Liver (tissue), 9 donors: ENCODE results near the gene PLK4. TPM values are rescaled to one million over a fixed set of nuclear protein-coding genes. Genes with fewer than 3 reads are reported as not detected.

Experiments used
- DNase-seq: peaks from one replicate; pipeline ENCODE4 v3.0.0-alpha.2; 2017; ENCODE audit warnings: low spot score
- H3K27ac ChIP-seq, 2 donors: one replicate each; pipeline ENCODE4 v1.7.0; 2013; ENCODE audit warnings: inconsistent platforms in 2 of 2, low read length in 2 of 2, control low read depth in 1 of 2, low read depth in 1 of 2, mild to moderate bottlenecking in 1 of 2
- H3K27me3 ChIP-seq, 4 donors: one replicate each; pipeline versions ENCODE4 v1.6.1 to v1.7.0; 2013; ENCODE audit warnings: low read length in 3 of 4, inconsistent platforms in 1 of 4, mild to moderate bottlenecking in 1 of 4, moderate library complexity in 1 of 4; ENCODE audit not compliant: control insufficient read depth in 4 of 4, insufficient read depth in 4 of 4
- H3K36me3 ChIP-seq, 4 donors: one replicate each; pipeline versions ENCODE4 v1.6.1 to v1.7.0; 2013; ENCODE audit warnings: low read length in 3 of 4, mild to moderate bottlenecking in 3 of 4, low read depth in 1 of 4, moderate library complexity in 1 of 4; ENCODE audit not compliant: control insufficient read depth in 4 of 4, insufficient read depth in 3 of 4
- H3K4me1 ChIP-seq, 4 donors: one replicate each; pipeline versions ENCODE4 v1.6.1 to v1.7.0; 2013; ENCODE audit warnings: low read length in 3 of 4, mild to moderate bottlenecking in 3 of 4, moderate library complexity in 1 of 4; ENCODE audit not compliant: control insufficient read depth in 4 of 4, insufficient read depth in 4 of 4
- H3K4me3 ChIP-seq, 3 donors: one replicate each; pipeline versions ENCODE4 v1.6.1 to v1.7.0; 2013; ENCODE audit warnings: low read length in 3 of 3, control low read depth in 1 of 3, low read depth in 1 of 3, mild to moderate bottlenecking in 1 of 3
- H3K9ac ChIP-seq, 2 donors: one replicate each; pipeline ENCODE4 v1.7.0; 2013; ENCODE audit warnings: low read length in 2 of 2, mild to moderate bottlenecking in 2 of 2, moderate library complexity in 2 of 2, control low read depth in 1 of 2, low read depth in 1 of 2
- H3K9me3 ChIP-seq, 4 donors: one replicate each; pipeline versions ENCODE4 v1.6.1 to v1.7.0; 2013; ENCODE audit warnings: low read length in 3 of 4; ENCODE audit not compliant: control insufficient read depth in 4 of 4
- EGR1 ChIP-seq, 2 donors: IDR thresholded peaks; 2 replicates each; pipeline ENCODE4 v1.6.1; 2016 to 2018; ENCODE audit warnings: antibody characterized with exemption in 2 of 2, low read depth in 2 of 2
- FOXA1 ChIP-seq: IDR thresholded peaks from 2 replicates; pipeline ENCODE4 v1.6.1; 2016; ENCODE audit warnings: antibody characterized with exemption
- FOXA2 ChIP-seq: IDR thresholded peaks from 2 replicates; pipeline ENCODE4 v1.6.1; 2016; ENCODE audit warnings: antibody characterized with exemption
- GABPA ChIP-seq, 2 donors: IDR thresholded peaks in 1 of 2; conservative IDR thresholded peaks in 1 of 2; 2 replicates each; pipeline ENCODE4 v1.6.1; 2016; ENCODE audit warnings: antibody characterized with exemption in 2 of 2, mild to moderate bottlenecking in 1 of 2, moderate library complexity in 1 of 2
- HNF4A ChIP-seq, 2 donors: conservative IDR thresholded peaks; 2 replicates each; pipeline ENCODE4 v1.6.1; 2016; ENCODE audit warnings: antibody characterized with exemption in 2 of 2, mild to moderate bottlenecking in 2 of 2
- HNF4G ChIP-seq: IDR thresholded peaks from 2 replicates; pipeline ENCODE4 v1.6.1; 2016; ENCODE audit warnings: antibody characterized with exemption
- JUND ChIP-seq, 2 donors: IDR thresholded peaks; 2 replicates each; pipeline ENCODE4 v1.6.1; 2016; ENCODE audit warnings: antibody characterized with exemption in 2 of 2
- NR2F2 ChIP-seq: IDR thresholded peaks from 2 replicates; pipeline ENCODE4 v1.6.1; 2016; ENCODE audit warnings: antibody characterized with exemption
- RAD21 ChIP-seq, 2 donors: IDR thresholded peaks; 2 replicates each; pipeline ENCODE4 v1.6.1; 2016; ENCODE audit warnings: antibody characterized with exemption in 2 of 2, mild to moderate bottlenecking in 2 of 2
- RXRA ChIP-seq, 2 donors: IDR thresholded peaks; 2 replicates each; pipeline ENCODE4 v1.6.1; 2017 to 2018; ENCODE audit warnings: antibody characterized with exemption in 2 of 2, mild to moderate bottlenecking in 1 of 2
- SP1 ChIP-seq: IDR thresholded peaks from 2 replicates; pipeline ENCODE4 v1.6.1; 2018; ENCODE audit warnings: antibody characterized with exemption, mild to moderate bottlenecking
- TAF1 ChIP-seq: conservative IDR thresholded peaks from 2 replicates; pipeline ENCODE4 v1.6.1; 2016; ENCODE audit warnings: antibody characterized with exemption, mild to moderate bottlenecking
- YY1 ChIP-seq: IDR thresholded peaks from 2 replicates; pipeline ENCODE4 v1.6.1; 2016; ENCODE audit warnings: antibody characterized with exemption, mild to moderate bottlenecking
- WGBS: extraction: QIAGEN DNeasy Blood & Tissue Kit; methylation state at CpG from one replicate; pipeline ENCODE4 v1.1.7; 2013; 5-methylcytosine and 5-hydroxymethylcytosine counted together
- polyA plus RNA-seq, 2 donors: library from polyadenylated mRNA; stranded (reverse) in 1 of 2; unstranded in 1 of 2; fragments of 200-250 nt in 1 of 2; fragments of >200 nt in 1 of 2; fragmentation: Nextera tagmentation in 1 of 2; extraction: Ambion mirVana in 1 of 2; gene quantifications; one replicate each; pipeline versions ENCODE4 v1.2.1 to v1.2.3, GENCODE V29; 2013 to 2015
- total RNA-seq, 2 donors: library from RNA; depleted of rRNA; stranded (reverse); fragments of >200 nt; gene quantifications; one replicate each; pipeline ENCODE4 v1.2.3, GENCODE V29; 2014
- TF ChIP-seq, protein P1 (sequence below): fragments of 150-350 bp; IDR thresholded peaks from 2 replicates; pipeline ENCODE4 v1.5.1; 2017; ENCODE audit warnings: improper control_type of control experiment, low read depth, low read length; ENCODE audit not compliant: missing input control
- TF ChIP-seq, protein P2 (sequence below): IDR thresholded peaks from 2 replicates; pipeline ENCODE4 v1.6.1; 2016; ENCODE audit warnings: antibody characterized with exemption
- TF ChIP-seq, protein P3 (sequence below): IDR thresholded peaks from 2 replicates; pipeline ENCODE4 v1.6.1; 2016; ENCODE audit warnings: antibody characterized with exemption
- donor health status: healthy.
- donor health status: healthy.
- donor health status: healthy.
- donor health status: healthy.
- donor health status: healthy.

The PLK4 gene
- total and polyA plus RNA-seq, 4 donors: 0.42 to 28.9 (median 0.73) TPM

DNA sequence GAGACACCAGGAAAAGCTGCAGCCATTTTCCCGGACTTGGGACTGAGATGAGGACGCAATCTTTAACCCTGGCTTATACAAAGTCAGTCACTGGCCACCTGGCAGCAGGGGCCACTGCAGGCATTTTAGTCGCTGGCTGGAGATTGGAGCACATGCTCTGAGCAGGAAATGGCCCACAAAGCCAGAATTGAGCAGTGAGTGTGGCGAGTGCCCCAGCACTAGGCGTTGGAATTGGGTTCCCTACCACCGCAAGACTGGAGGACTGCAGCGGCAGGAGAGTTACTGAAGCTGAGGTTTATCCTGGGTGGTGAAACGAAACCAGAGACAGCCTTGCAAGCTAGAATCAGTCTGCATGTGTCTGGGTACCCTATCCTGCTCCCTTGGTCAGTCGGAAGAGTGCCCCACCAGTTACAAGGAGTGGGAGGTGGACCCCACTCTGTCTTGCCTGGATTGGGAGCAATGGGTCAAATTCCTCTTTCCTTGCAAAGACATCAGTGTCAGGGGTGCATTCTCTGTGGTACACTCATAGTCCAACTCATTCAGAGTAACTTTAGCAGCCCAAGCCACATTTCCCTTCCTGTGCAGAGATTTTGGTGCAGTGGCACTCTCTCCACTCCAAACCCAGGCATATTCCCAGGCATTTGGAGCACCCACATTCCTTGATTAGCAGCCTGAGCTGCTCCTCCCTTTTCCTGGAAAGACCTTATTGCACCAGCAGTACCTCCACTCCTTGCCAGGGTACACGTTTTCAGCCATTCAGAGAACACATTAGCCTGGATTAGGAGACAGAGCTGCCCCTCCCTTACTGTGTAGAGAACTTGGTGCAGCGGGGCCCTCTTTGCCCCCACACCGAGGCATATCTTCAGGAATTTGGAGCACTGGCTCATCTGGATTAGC, 36.7 kb upstream of the PLK4 start:
- H3K4me1 ChIP-seq: no peaks in the 10 kb centered on the region
- no peak for DNase-seq
- TF ChIP-seq GABPA (IDR thresholded peaks at IDR 0.05 in 1 of 2, conservative IDR thresholded peaks at IDR 0.05 in 1 of 2): no peak
- no peak for TF ChIP-seq FOXA1
- TF ChIP-seq, protein P1, sequence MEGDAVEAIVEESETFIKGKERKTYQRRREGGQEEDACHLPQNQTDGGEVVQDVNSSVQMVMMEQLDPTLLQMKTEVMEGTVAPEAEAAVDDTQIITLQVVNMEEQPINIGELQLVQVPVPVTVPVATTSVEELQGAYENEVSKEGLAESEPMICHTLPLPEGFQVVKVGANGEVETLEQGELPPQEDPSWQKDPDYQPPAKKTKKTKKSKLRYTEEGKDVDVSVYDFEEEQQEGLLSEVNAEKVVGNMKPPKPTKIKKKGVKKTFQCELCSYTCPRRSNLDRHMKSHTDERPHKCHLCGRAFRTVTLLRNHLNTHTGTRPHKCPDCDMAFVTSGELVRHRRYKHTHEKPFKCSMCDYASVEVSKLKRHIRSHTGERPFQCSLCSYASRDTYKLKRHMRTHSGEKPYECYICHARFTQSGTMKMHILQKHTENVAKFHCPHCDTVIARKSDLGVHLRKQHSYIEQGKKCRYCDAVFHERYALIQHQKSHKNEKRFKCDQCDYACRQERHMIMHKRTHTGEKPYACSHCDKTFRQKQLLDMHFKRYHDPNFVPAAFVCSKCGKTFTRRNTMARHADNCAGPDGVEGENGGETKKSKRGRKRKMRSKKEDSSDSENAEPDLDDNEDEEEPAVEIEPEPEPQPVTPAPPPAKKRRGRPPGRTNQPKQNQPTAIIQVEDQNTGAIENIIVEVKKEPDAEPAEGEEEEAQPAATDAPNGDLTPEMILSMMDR: no peak
- no peak for TF ChIP-seq FOXA2
- TF ChIP-seq, protein P2, sequence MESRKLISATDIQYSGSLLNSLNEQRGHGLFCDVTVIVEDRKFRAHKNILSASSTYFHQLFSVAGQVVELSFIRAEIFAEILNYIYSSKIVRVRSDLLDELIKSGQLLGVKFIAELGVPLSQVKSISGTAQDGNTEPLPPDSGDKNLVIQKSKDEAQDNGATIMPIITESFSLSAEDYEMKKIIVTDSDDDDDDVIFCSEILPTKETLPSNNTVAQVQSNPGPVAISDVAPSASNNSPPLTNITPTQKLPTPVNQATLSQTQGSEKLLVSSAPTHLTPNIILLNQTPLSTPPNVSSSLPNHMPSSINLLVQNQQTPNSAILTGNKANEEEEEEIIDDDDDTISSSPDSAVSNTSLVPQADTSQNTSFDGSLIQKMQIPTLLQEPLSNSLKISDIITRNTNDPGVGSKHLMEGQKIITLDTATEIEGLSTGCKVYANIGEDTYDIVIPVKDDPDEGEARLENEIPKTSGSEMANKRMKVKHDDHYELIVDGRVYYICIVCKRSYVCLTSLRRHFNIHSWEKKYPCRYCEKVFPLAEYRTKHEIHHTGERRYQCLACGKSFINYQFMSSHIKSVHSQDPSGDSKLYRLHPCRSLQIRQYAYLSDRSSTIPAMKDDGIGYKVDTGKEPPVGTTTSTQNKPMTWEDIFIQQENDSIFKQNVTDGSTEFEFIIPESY: no peak
- no peak for TF ChIP-seq TAF1
- TF ChIP-seq HNF4A (conservative IDR thresholded peaks at IDR 0.05): no peak
- no peak for TF ChIP-seq SP1
- no peak for TF ChIP-seq EGR1 (IDR thresholded peaks at IDR 0.05; ENCODE audit: low read depth in 2 of 2)
- no peak for TF ChIP-seq RAD21 (IDR thresholded peaks at IDR 0.05)
- TF ChIP-seq JUND (IDR thresholded peaks at IDR 0.05): no peak

DNA sequence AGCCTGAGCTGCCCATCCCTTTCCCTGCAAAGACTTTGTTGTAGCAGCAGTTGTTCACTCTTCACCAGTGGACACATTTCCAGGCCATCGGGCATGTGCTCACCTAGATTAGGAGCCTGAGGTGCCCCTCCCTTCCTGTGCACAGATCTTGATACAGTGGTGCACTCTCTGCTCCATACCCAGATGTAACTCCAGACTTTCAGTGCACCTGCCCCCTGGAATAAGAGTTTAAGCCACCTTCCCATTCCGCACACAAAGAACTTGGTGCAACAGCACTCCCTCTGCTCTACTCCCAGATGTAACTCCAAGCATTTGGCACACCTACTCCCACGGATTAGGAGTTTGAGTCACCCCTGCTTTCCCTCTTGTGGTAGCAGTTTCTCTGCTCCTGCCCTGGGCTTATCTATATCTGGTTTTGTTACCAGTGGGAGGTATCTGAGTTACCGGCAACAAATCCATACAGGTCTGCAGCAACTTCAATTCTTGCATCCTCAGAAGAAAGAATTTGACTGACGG, 36.0 kb upstream of the PLK4 start:
- DNase-seq: no peak
- TF ChIP-seq NR2F2 (no peak), RXRA (IDR thresholded peaks at IDR 0.05) (no peak), TAF1 (no peak)
- WGBS: 89% methylated on average over 5 of the region's 5 CpGs

More for the DNA sequence above, 36.7 kb upstream of the PLK4 start:
- H3K27me3 ChIP-seq: no peaks in the 10 kb centered on the region
- 93% methylated on average over 12 of the region's 12 CpGs for WGBS
- peaks cover 0 to 2% (median 0%) of the 10 kb centered on the region in 4 donors for H3K9me3 ChIP-seq
- no peak overlapping the region for H3K9ac ChIP-seq
- no peak overlapping the region for H3K4me3 ChIP-seq
- H3K36me3 ChIP-seq: no peaks in the 10 kb centered on the region
- H3K27ac ChIP-seq: no peak overlapping the region

DNA sequence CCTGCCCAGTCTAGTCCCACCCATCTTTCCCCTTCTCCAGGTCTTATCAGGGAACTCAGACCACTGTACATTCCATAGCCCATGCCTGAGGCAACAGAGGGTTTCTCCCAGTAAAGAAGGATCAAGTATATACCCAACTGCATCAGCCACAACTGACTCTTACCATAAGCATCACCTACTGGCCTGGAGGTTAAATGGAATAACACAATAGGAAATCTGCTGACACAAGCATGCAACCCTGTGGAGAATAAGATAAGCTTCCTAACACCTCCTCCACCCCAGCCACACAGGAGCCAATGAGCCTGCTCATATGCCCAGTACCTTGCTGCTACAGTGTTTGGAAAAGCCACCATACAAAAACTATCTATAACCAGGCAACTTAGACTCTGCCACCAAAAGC, 34.6 kb upstream of the PLK4 start:
- peaks cover 0 to 8% (median 2%) of the 10 kb centered on the region in 4 donors for H3K9me3 ChIP-seq
- H3K4me3 ChIP-seq: no peak overlapping the region
- H3K27me3 ChIP-seq: no peaks in the 10 kb centered on the region

More for the DNA sequence above, 36.0 kb upstream of the PLK4 start:
- no peak overlapping the region for H3K27ac ChIP-seq
- no peaks in the 10 kb centered on the region for H3K36me3 ChIP-seq
- H3K4me1 ChIP-seq: no peaks in the 10 kb centered on the region
- H3K27me3 ChIP-seq: no peaks in the 10 kb centered on the region
- no peak overlapping the region for H3K4me3 ChIP-seq
- no peak overlapping the region for H3K9ac ChIP-seq
- peaks cover 0 to 4% (median 1%) of the 10 kb centered on the region in 4 donors for H3K9me3 ChIP-seq

More for the DNA sequence above, 34.6 kb upstream of the PLK4 start:
- Histone ChIP-seq H3K9ac (no peak overlapping the region), H3K4me1 (no peaks in the 10 kb centered on the region), H3K27ac (no peak overlapping the region), H3K36me3 (no peaks in the 10 kb centered on the region)
- no peak for DNase-seq
- TF ChIP-seq, protein P2: no peak
- TF ChIP-seq, protein P3, sequence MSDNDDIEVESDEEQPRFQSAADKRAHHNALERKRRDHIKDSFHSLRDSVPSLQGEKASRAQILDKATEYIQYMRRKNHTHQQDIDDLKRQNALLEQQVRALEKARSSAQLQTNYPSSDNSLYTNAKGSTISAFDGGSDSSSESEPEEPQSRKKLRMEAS: no peak
- TF ChIP-seq HNF4G: no peak
- no peak for TF ChIP-seq YY1
- no peak for TF ChIP-seq SP1
- TF ChIP-seq FOXA1: no peak
- TF ChIP-seq TAF1: no peak
- no peak for TF ChIP-seq RAD21 (IDR thresholded peaks at IDR 0.05)
- TF ChIP-seq FOXA2: no peak
- no peak for TF ChIP-seq JUND (IDR thresholded peaks at IDR 0.05)
- no peak for TF ChIP-seq NR2F2
- TF ChIP-seq, protein P1: no peak
- no peak for TF ChIP-seq RXRA (IDR thresholded peaks at IDR 0.05)
- no peak for TF ChIP-seq GABPA (IDR thresholded peaks at IDR 0.05 in 1 of 2, conservative IDR thresholded peaks at IDR 0.05 in 1 of 2)
